CD4-positive, alpha-beta T cell treated with Interleukin-17A for 1 hour (primary cell): ENCODE data around the gene ATP6V0A1.
"Not testable (repeated sequence)": the region's sequence is repeated elsewhere in the genome, so short reads cannot be mapped to it uniquely, and the experiment has no call there.

Source experiments
- DNase-seq: peaks from one replicate; pipeline ENCODE4 v3.0.0-alpha.2; 2020

The ATP6V0A1 gene

GRCh38 chr17:42477824-42478223 lies 19.1 kb downstream of the ATP6V0A1 start:
- DNase-seq: not testable (repeated sequence)

GRCh38 chr17:42484304-42484703 lies 25.6 kb downstream of the ATP6V0A1 start:
- peak; percentile 93 for DNase-seq

GRCh38 chr17:42485680-42486079 lies 27.0 kb downstream of the ATP6V0A1 start:
- DNase-seq: no peak

GRCh38 chr17:42488032-42488431 lies 29.4 kb downstream of the ATP6V0A1 start:
- DNase-seq: no peak

- DNase-seq: no peak
Observed at GRCh38 chr17:42493319-42493718, 34.6 kb downstream of the ATP6V0A1 start.

GRCh38 chr17:42494673-42495072 lies 36.0 kb downstream of the ATP6V0A1 start:
- DNase-seq: no peak

GRCh38 chr17:42498828-42499227 lies 40.1 kb downstream of the ATP6V0A1 start:
- no peak for DNase-seq

GRCh38 chr17:42502091-42502490 lies 43.4 kb downstream of the ATP6V0A1 start:
- no peak for DNase-seq

- DNase-seq: no peak
Observed at GRCh38 chr17:42502926-42503325, 44.2 kb downstream of the ATP6V0A1 start.

- DNase-seq: no peak
Observed at GRCh38 chr17:42507671-42508070, 49.0 kb downstream of the ATP6V0A1 start.

GRCh38 chr17:42508426-42509165 lies 49.9 kb downstream of the ATP6V0A1 start:
- no peak for DNase-seq

GRCh38 chr17:42509409-42509808 lies 50.7 kb downstream of the ATP6V0A1 start:
- DNase-seq: no peak

GRCh38 chr17:42509841-42510240 lies 51.2 kb downstream of the ATP6V0A1 start:
- DNase-seq: no peak

- no peak for DNase-seq
Observed at GRCh38 chr17:42512246-42512645, 53.6 kb downstream of the ATP6V0A1 start.

- DNase-seq: no peak
Observed at GRCh38 chr17:42512733-42513251, 54.1 kb downstream of the ATP6V0A1 start.

- DNase-seq: no peak
Observed at GRCh38 chr17:42513686-42514085, 55.0 kb downstream of the ATP6V0A1 start.

GRCh38 chr17:42514279-42514678 lies 55.6 kb downstream of the ATP6V0A1 start:
- no peak for DNase-seq

- DNase-seq: no peak
Observed at GRCh38 chr17:42514867-42515266, 56.2 kb downstream of the ATP6V0A1 start.

- peak; percentile 84 for DNase-seq
Observed at GRCh38 chr17:42517516-42517915, 58.8 kb downstream of the ATP6V0A1 start.

- DNase-seq: no peak
Observed at GRCh38 chr17:42518046-42518754, 59.5 kb downstream of the ATP6V0A1 start.

- no peak for DNase-seq
Observed at GRCh38 chr17:42518755-42519545, 60.3 kb downstream of the ATP6V0A1 start.

GRCh38 chr17:42519546-42520491 lies 61.1 kb downstream of the ATP6V0A1 start:
- no peak for DNase-seq
